Keratinocyte (primary cell): ENCODE data around the gene SIGLEC7. TPM values are rescaled to one million over a fixed set of nuclear protein-coding genes. Genes with fewer than 3 reads are reported as not detected.

Source experiments
- DNase-seq: peaks from one replicate; pipeline ENCODE4 v3.0.0-alpha.2; 2011; ENCODE audit warnings: low read depth, missing footprints, low spot score
- FAIRE-seq: peaks from 2 replicates; lab custom pipeline; 2011; peaks lifted over from hg19 to GRCh38; lab: Jason Lieb, UNC
- H2AFZ ChIP-seq: 2 replicates; pipeline ENCODE4 v1.6.0; 2012; ENCODE audit warnings: low read length, control low read depth, inconsistent platforms; ENCODE audit not compliant: control insufficient read depth
- H3K27ac ChIP-seq: 2 replicates; pipeline ENCODE4 v1.5.1; 2011; ENCODE audit warnings: low read length; ENCODE audit not compliant: control insufficient read depth, insufficient read depth
- H3K27me3 ChIP-seq: 3 replicates; pipeline ENCODE4 v1.6.0; 2011; ENCODE audit warnings: low read length; ENCODE audit not compliant: control insufficient read depth, insufficient read depth; ENCODE audit errors: extremely low read depth
- H3K36me3 ChIP-seq, 2 experiments: 2 replicates in 1 of 2; 3 replicates in 1 of 2; pipeline ENCODE4 v1.5.1; 2011; ENCODE audit warnings: low read length in 2 of 2, mild to moderate bottlenecking in 1 of 2; ENCODE audit not compliant: control insufficient read depth in 2 of 2, insufficient read depth in 2 of 2; ENCODE audit errors: extremely low read depth in 1 of 2
- H3K4me1 ChIP-seq: 3 replicates; pipeline ENCODE4 v1.5.1; 2011; ENCODE audit warnings: low read length; ENCODE audit not compliant: control insufficient read depth, insufficient read depth; ENCODE audit errors: extremely low read depth
- H3K4me2 ChIP-seq: 3 replicates; pipeline ENCODE4 v1.6.0; 2011; ENCODE audit warnings: low read depth, low read length; ENCODE audit not compliant: control insufficient read depth, insufficient read depth; ENCODE audit errors: extremely low read depth
- H3K4me3 ChIP-seq, 3 experiments: fragments of 200-600 bp in 1 of 3; sonication (generic) in 1 of 3; 2 replicates in 2 of 3; 3 replicates in 1 of 3; pipeline ENCODE4 v1.5.1; 2011 to 2016; ENCODE audit warnings: low read length in 3 of 3, mild to moderate bottlenecking in 3 of 3, control low read depth in 2 of 3, inconsistent platforms in 1 of 3, low read depth in 1 of 3, mixed read lengths in 1 of 3, mixed run types in 1 of 3, moderate library complexity in 1 of 3; ENCODE audit not compliant: control insufficient read depth in 2 of 3, insufficient read depth in 2 of 3; ENCODE audit errors: extremely low read depth in 1 of 3
- H3K79me2 ChIP-seq: 2 replicates; pipeline ENCODE4 v1.6.0; 2012; ENCODE audit warnings: low read length; ENCODE audit not compliant: control insufficient read depth, insufficient read depth
- H3K9ac ChIP-seq: 3 replicates; pipeline ENCODE4 v1.6.0; 2011; ENCODE audit warnings: low read length; ENCODE audit not compliant: control insufficient read depth, insufficient read depth; ENCODE audit errors: extremely low read depth
- H3K9me1 ChIP-seq: 3 replicates; pipeline ENCODE4 v1.6.0; 2011; ENCODE audit warnings: low read length; ENCODE audit not compliant: control insufficient read depth, insufficient read depth; ENCODE audit errors: extremely low read depth
- H3K9me3 ChIP-seq: 2 replicates; pipeline ENCODE4 v1.5.1; 2012; ENCODE audit warnings: low read depth, low read length; ENCODE audit not compliant: control insufficient read depth
- H4K20me1 ChIP-seq: 3 replicates; pipeline ENCODE4 v1.6.0; 2011; ENCODE audit warnings: low read length; ENCODE audit not compliant: control insufficient read depth, insufficient read depth; ENCODE audit errors: extremely low read depth
- EZH2 ChIP-seq: IDR thresholded peaks from one replicate; pipeline ENCODE4 v1.6.1; 2012; ENCODE audit warnings: inconsistent platforms, mild to moderate bottlenecking, low read length, moderate library complexity
- dilution Hi-C: fragments of 300-500 bp; cut with MboI; formaldehyde crosslinking; loops from one replicate; pipeline ENCODE4 v1.7.0; 2020; ENCODE audit warnings: low sequenced_read_pairs; ENCODE audit not compliant: extremely low pct_ligation_motif_present
- polyA plus RNA-seq, 5 experiments: library from polyadenylated mRNA; depleted of rRNA in 3 of 5; stranded (reverse) in 3 of 5; stranded (forward) in 1 of 5; unstranded in 1 of 5; fragments of >200 nt; gene quantifications; 1 replicate in 1 of 5; 2 replicates in 3 of 5; 3 replicates in 1 of 5; pipeline versions ENCODE4 v1.2.1 to v1.2.3, GENCODE V29; 2011 to 2012; ENCODE audit warnings: missing spikeins in 2 of 5, low read depth in 1 of 5, low replicate concordance in 1 of 5
- TF ChIP-seq, protein P1 (sequence below), 3 experiments: IDR thresholded peaks in 1 of 3; conservative IDR thresholded peaks in 1 of 3; optimal IDR thresholded peaks in 1 of 3; 2 replicates in 2 of 3; 3 replicates in 1 of 3; pipeline versions ENCODE3 to v1.5.1; 2011; ENCODE audit warnings: low read length in 3 of 3, mild to moderate bottlenecking in 3 of 3, moderate library complexity in 2 of 3, control low read depth in 1 of 3, inconsistent platforms in 1 of 3; ENCODE audit not compliant: insufficient read depth in 2 of 3; ENCODE audit errors: extremely low read depth in 1 of 3

Gene SIGLEC7
- polyA plus RNA-seq, 1 donor (not counting 4 experiments of a cell fraction or from before 2014, with no cell fraction given): not detected

- H3K79me2 ChIP-seq: no peaks in the 10 kb centered on the region
- no peak overlapping the region for H3K4me3 ChIP-seq
- no peak overlapping the region for H3K9ac ChIP-seq
- no peak overlapping the region for H3K4me2 ChIP-seq
- DNase-seq (no peak), FAIRE-seq (no peak)
- no peaks in the 10 kb centered on the region for H3K4me1 ChIP-seq
- no peaks in the 10 kb centered on the region for H3K9me3 ChIP-seq
- H4K20me1 ChIP-seq: no peaks in the 10 kb centered on the region
- H3K27ac ChIP-seq: no peak overlapping the region
- H2AFZ ChIP-seq: no peak overlapping the region
- dilution Hi-C loops: no loop called here
- H3K36me3 ChIP-seq: no peaks in the 10 kb centered on the region
- H3K27me3 ChIP-seq: peaks cover 5% of the 10 kb centered on the region
- TF ChIP-seq, protein P1, sequence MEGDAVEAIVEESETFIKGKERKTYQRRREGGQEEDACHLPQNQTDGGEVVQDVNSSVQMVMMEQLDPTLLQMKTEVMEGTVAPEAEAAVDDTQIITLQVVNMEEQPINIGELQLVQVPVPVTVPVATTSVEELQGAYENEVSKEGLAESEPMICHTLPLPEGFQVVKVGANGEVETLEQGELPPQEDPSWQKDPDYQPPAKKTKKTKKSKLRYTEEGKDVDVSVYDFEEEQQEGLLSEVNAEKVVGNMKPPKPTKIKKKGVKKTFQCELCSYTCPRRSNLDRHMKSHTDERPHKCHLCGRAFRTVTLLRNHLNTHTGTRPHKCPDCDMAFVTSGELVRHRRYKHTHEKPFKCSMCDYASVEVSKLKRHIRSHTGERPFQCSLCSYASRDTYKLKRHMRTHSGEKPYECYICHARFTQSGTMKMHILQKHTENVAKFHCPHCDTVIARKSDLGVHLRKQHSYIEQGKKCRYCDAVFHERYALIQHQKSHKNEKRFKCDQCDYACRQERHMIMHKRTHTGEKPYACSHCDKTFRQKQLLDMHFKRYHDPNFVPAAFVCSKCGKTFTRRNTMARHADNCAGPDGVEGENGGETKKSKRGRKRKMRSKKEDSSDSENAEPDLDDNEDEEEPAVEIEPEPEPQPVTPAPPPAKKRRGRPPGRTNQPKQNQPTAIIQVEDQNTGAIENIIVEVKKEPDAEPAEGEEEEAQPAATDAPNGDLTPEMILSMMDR (optimal IDR thresholded peaks at IDR 0.05 in 1 of 3, IDR thresholded peaks at IDR 0.05 in 1 of 3, conservative IDR thresholded peaks at IDR 0.05 in 1 of 3; ENCODE audit: extremely low read depth in 1 of 3, insufficient read depth in 2 of 3, low read length in 3 of 3): no peak
- TF ChIP-seq EZH2: no peak
- no peaks in the 10 kb centered on the region for H3K9me1 ChIP-seq
These were observed 37.2 kb downstream of the SIGLEC7 start for GRCh38 chr19:51179256-51179655.

DNA sequence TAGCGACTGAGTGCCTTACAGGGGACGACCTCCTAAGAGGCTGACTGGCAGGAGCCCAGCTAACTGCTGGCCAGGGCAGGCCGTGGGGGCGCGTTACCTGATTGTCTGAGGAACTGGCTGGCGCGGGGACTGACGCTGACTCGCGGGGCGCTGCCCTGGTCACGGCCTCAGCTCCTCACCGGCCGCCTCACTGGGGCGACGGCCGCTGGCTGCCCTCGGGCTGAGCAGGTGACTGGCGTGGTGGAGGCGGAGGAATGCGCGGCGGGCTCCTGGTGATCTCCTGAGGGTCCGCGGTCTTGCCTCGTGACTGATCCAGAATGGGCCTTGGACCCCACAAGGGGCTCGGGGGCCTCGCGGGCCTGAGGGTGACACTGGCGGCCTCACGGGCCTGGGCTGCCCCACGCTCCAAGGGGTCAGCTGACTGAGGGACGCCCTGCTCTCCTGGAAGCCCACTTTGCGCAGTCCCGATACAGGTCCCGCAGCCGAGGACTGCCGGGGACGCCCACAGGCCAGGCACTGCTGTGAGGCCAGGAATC is 39.3 kb downstream of the SIGLEC7 start:
- Histone ChIP-seq H3K4me2 (no peak overlapping the region), H3K36me3 (no peaks in the 10 kb centered on the region), H3K27me3 (peaks cover 5% of the 10 kb centered on the region), H3K4me3 (no peak overlapping the region), H4K20me1 (no peaks in the 10 kb centered on the region), H3K9me3 (no peaks in the 10 kb centered on the region), H3K4me1 (no peaks in the 10 kb centered on the region), H3K9me1 (no peaks in the 10 kb centered on the region), H3K79me2 (no peaks in the 10 kb centered on the region), H2AFZ (no peak overlapping the region), H3K27ac (no peak overlapping the region), H3K9ac (no peak overlapping the region)
- TF ChIP-seq, protein P1 (optimal IDR thresholded peaks at IDR 0.05 in 1 of 3, IDR thresholded peaks at IDR 0.05 in 1 of 3, conservative IDR thresholded peaks at IDR 0.05 in 1 of 3; ENCODE audit: extremely low read depth in 1 of 3, insufficient read depth in 2 of 3, low read length in 3 of 3): no peak
- TF ChIP-seq EZH2: no peak
- FAIRE-seq: no peak
- dilution Hi-C loops: no loop called here
- DNase-seq: no peak
